ENCODE data around the gene AKAP9.
"Not testable (repeated sequence)": the region's sequence is repeated elsewhere in the genome, so short reads cannot be mapped to it uniquely, and the experiment has no call there.

The AKAP9 gene

GRCh38 chr7:91940572-91941341, at the start of gene AKAP9:
Gene AKAP9, plus strand, starts transcription at chr7:91940862. Its CDS starts 238 bp downstream, at chr7:91941100.
- H3K9me3 Mint-ChIP-seq = no peaks in the 10 kb centered on the region
- no peaks in the 10 kb centered on the region for H3K27me3 Mint-ChIP-seq
- peak; percentile 92 for DNase-seq
- H3K36me3 Mint-ChIP-seq (ENCODE audit: low read depth) = peaks cover 9% of the 10 kb centered on the region
- peak within 1 kb of the TSS; percentile 99 for H3K4me3 Mint-ChIP-seq
- H3K27ac Mint-ChIP-seq = peak within 1 kb of the TSS; percentile 98
- H3K4me1 Mint-ChIP-seq (ENCODE audit: low read depth) = peaks cover 40% of the 10 kb centered on the region

- no peak for DNase-seq
- H3K9me3 Mint-ChIP-seq = no peaks in the 10 kb centered on the region
- H3K27ac Mint-ChIP-seq = no peak overlapping the region
- H3K27me3 Mint-ChIP-seq = no peaks in the 10 kb centered on the region
- peaks cover under 1% of the 10 kb centered on the region for H3K36me3 Mint-ChIP-seq (ENCODE audit: low read depth)
- H3K4me3 Mint-ChIP-seq = no peak overlapping the region
- H3K4me1 Mint-ChIP-seq (ENCODE audit: low read depth) = no peaks in the 10 kb centered on the region
Measured at GRCh38 chr7:91892099-91892705, 48.5 kb upstream of the AKAP9 start.

- no peaks in the 10 kb centered on the region for H3K9me3 Mint-ChIP-seq
Measured at GRCh38 chr7:91892821-91893340, 47.8 kb upstream of the AKAP9 start.

GRCh38 chr7:91893699-91894098, 47.0 kb upstream of the AKAP9 start:
- not testable (repeated sequence) for DNase-seq, H3K27ac Mint-ChIP-seq

More at GRCh38 chr7:91892821-91893340, 47.8 kb upstream of the AKAP9 start:
- no peaks in the 10 kb centered on the region for H3K36me3 Mint-ChIP-seq (ENCODE audit: low read depth)
- no peaks in the 10 kb centered on the region for H3K4me1 Mint-ChIP-seq (ENCODE audit: low read depth)
- no peak overlapping the region for H3K4me3 Mint-ChIP-seq
- no peak overlapping the region for H3K27ac Mint-ChIP-seq
- no peak for DNase-seq
- H3K27me3 Mint-ChIP-seq = no peaks in the 10 kb centered on the region

GRCh38 chr7:91894781-91895480, 45.7 kb upstream of the AKAP9 start:
- Mint-ChIP-seq H3K4me3 (no peak overlapping the region), H3K4me1 (ENCODE audit: low read depth) (no peaks in the 10 kb centered on the region), H3K9me3 (no peaks in the 10 kb centered on the region), H3K27me3 (no peaks in the 10 kb centered on the region), H3K36me3 (ENCODE audit: low read depth) (no peaks in the 10 kb centered on the region), H3K27ac (no peak overlapping the region)
- DNase-seq = no peak

More at GRCh38 chr7:91893699-91894098, 47.0 kb upstream of the AKAP9 start:
- not testable (repeated sequence) for H3K36me3 Mint-ChIP-seq (ENCODE audit: low read depth); H3K4me3 Mint-ChIP-seq; H3K9me3 Mint-ChIP-seq; H3K4me1 Mint-ChIP-seq (ENCODE audit: low read depth); H3K27me3 Mint-ChIP-seq

- Mint-ChIP-seq H3K36me3 (ENCODE audit: low read depth) (no peaks in the 10 kb centered on the region), H3K9me3 (no peaks in the 10 kb centered on the region), H3K4me1 (ENCODE audit: low read depth) (no peaks in the 10 kb centered on the region), H3K4me3 (no peak overlapping the region), H3K27ac (no peak overlapping the region), H3K27me3 (no peaks in the 10 kb centered on the region)
- no peak for DNase-seq
Measured at GRCh38 chr7:91898240-91898992, 42.2 kb upstream of the AKAP9 start.

GRCh38 chr7:91899563-91899962, 41.1 kb upstream of the AKAP9 start:
- Mint-ChIP-seq H3K36me3 (ENCODE audit: low read depth) (no peaks in the 10 kb centered on the region), H3K4me1 (ENCODE audit: low read depth) (no peaks in the 10 kb centered on the region)

GRCh38 chr7:91910171-91910570, 30.5 kb upstream of the AKAP9 start:
- H3K4me3 Mint-ChIP-seq = no peak overlapping the region
- H3K36me3 Mint-ChIP-seq (ENCODE audit: low read depth) = no peaks in the 10 kb centered on the region
- no peak for DNase-seq
- H3K9me3 Mint-ChIP-seq = no peaks in the 10 kb centered on the region
- H3K27ac Mint-ChIP-seq = no peak overlapping the region
- H3K4me1 Mint-ChIP-seq (ENCODE audit: low read depth) = peaks cover 4% of the 10 kb centered on the region
- H3K27me3 Mint-ChIP-seq = peaks cover 8% of the 10 kb centered on the region

More at GRCh38 chr7:91899563-91899962, 41.1 kb upstream of the AKAP9 start:
- H3K27me3 Mint-ChIP-seq = no peaks in the 10 kb centered on the region
- no peak overlapping the region for H3K27ac Mint-ChIP-seq
- no peaks in the 10 kb centered on the region for H3K9me3 Mint-ChIP-seq
- no peak for DNase-seq
- H3K4me3 Mint-ChIP-seq = no peak overlapping the region

- no peaks in the 10 kb centered on the region for H3K36me3 Mint-ChIP-seq (ENCODE audit: low read depth)
- H3K27ac Mint-ChIP-seq = no peak overlapping the region
- peaks cover 8% of the 10 kb centered on the region for H3K27me3 Mint-ChIP-seq
- H3K4me1 Mint-ChIP-seq (ENCODE audit: low read depth) = peaks cover 4% of the 10 kb centered on the region
- no peak overlapping the region for H3K4me3 Mint-ChIP-seq
- H3K9me3 Mint-ChIP-seq = no peaks in the 10 kb centered on the region
- no peak for DNase-seq
Measured at GRCh38 chr7:91911121-91911520, 29.5 kb upstream of the AKAP9 start.

GRCh38 chr7:91912494-91912893, 28.2 kb upstream of the AKAP9 start:
- peaks cover 4% of the 10 kb centered on the region for H3K4me1 Mint-ChIP-seq (ENCODE audit: low read depth)
- H3K4me3 Mint-ChIP-seq = no peak overlapping the region
- no peak overlapping the region for H3K27ac Mint-ChIP-seq
- no peaks in the 10 kb centered on the region for H3K36me3 Mint-ChIP-seq (ENCODE audit: low read depth)
- no peaks in the 10 kb centered on the region for H3K9me3 Mint-ChIP-seq
- DNase-seq = no peak
- H3K27me3 Mint-ChIP-seq = peaks cover 5% of the 10 kb centered on the region

GRCh38 chr7:91913612-91914011, 27.1 kb upstream of the AKAP9 start:
- no peaks in the 10 kb centered on the region for H3K9me3 Mint-ChIP-seq
- H3K27ac Mint-ChIP-seq = no peak overlapping the region
- DNase-seq = no peak
- H3K4me3 Mint-ChIP-seq = no peak overlapping the region
- no peaks in the 10 kb centered on the region for H3K36me3 Mint-ChIP-seq (ENCODE audit: low read depth)
- H3K27me3 Mint-ChIP-seq = peaks cover 10% of the 10 kb centered on the region
- H3K4me1 Mint-ChIP-seq (ENCODE audit: low read depth) = peaks cover 4% of the 10 kb centered on the region

GRCh38 chr7:91915401-91916050, 25.1 kb upstream of the AKAP9 start:
- H3K4me1 Mint-ChIP-seq (ENCODE audit: low read depth) = peaks cover 4% of the 10 kb centered on the region
- no peaks in the 10 kb centered on the region for H3K36me3 Mint-ChIP-seq (ENCODE audit: low read depth)
- no peak for DNase-seq
- no peak overlapping the region for H3K4me3 Mint-ChIP-seq
- no peaks in the 10 kb centered on the region for H3K9me3 Mint-ChIP-seq
- H3K27ac Mint-ChIP-seq = no peak overlapping the region
- H3K27me3 Mint-ChIP-seq = peaks cover 9% of the 10 kb centered on the region

- no peak for DNase-seq
- H3K4me3 Mint-ChIP-seq = no peak overlapping the region
- H3K36me3 Mint-ChIP-seq (ENCODE audit: low read depth) = no peaks in the 10 kb centered on the region
- H3K9me3 Mint-ChIP-seq = no peaks in the 10 kb centered on the region
- H3K4me1 Mint-ChIP-seq (ENCODE audit: low read depth) = peaks cover 4% of the 10 kb centered on the region
- H3K27ac Mint-ChIP-seq = no peak overlapping the region
- H3K27me3 Mint-ChIP-seq = peaks cover 9% of the 10 kb centered on the region
Measured at GRCh38 chr7:91916051-91916440, 24.6 kb upstream of the AKAP9 start.

- no peaks in the 10 kb centered on the region for H3K9me3 Mint-ChIP-seq
- peaks cover 4% of the 10 kb centered on the region for H3K4me1 Mint-ChIP-seq (ENCODE audit: low read depth)
- no peak overlapping the region for H3K27ac Mint-ChIP-seq
- H3K4me3 Mint-ChIP-seq = no peak overlapping the region
- no peak for DNase-seq
- no peaks in the 10 kb centered on the region for H3K36me3 Mint-ChIP-seq (ENCODE audit: low read depth)
- H3K27me3 Mint-ChIP-seq = peaks cover 9% of the 10 kb centered on the region
Measured at GRCh38 chr7:91918356-91918755, 22.3 kb upstream of the AKAP9 start.
